ENCODE results near the gene HOXC5.

Gene HOXC5

DNA sequence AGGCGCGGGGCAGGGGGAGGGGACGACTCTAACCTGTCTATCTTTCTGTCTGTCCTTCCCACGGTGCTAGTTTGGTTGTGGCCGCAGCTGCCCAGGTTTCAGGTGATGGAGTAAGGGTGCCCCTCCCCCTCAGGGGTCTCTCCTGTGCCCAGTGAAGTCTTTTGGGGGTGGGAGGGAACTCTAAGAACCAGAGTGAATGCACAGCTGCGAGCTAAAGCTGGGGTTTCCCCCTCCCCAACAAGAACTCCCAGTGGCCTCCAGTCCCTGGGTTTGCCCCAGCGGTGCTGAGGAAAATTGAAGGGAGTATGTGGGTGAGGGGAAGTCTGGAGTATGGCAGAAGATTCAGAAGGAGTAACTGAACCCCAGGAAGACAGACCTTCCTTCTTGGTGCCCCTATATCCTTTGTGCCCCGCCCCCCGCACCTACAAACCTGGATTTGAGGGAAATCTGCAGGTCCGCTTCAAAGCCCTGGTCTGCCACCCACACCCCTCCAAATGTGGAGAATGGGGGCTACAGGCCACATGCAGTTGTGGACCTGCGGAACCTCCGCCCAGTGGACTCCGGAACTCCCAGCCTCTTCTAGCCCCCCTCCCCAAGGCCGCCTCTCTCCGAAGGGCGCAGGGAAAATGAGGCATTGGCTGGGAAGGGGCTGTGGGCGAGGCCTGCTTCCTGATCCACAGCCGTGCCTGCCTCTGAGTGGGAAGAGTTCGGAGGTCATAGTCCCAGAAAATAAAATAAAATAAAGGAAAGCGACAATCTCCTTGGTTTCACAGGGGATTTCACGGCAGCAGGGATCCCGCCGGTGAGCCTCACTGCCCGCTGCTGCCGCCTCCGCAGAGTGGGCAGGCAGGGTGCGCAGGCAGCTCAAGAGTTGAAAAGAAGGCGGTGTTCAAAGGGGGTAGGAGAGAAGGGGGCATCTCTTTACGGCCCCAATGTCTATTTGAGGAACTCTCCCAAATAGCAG is 36.3 kb upstream of the HOXC5 start:
- DNase-seq: peak; percentile 52

DNA sequence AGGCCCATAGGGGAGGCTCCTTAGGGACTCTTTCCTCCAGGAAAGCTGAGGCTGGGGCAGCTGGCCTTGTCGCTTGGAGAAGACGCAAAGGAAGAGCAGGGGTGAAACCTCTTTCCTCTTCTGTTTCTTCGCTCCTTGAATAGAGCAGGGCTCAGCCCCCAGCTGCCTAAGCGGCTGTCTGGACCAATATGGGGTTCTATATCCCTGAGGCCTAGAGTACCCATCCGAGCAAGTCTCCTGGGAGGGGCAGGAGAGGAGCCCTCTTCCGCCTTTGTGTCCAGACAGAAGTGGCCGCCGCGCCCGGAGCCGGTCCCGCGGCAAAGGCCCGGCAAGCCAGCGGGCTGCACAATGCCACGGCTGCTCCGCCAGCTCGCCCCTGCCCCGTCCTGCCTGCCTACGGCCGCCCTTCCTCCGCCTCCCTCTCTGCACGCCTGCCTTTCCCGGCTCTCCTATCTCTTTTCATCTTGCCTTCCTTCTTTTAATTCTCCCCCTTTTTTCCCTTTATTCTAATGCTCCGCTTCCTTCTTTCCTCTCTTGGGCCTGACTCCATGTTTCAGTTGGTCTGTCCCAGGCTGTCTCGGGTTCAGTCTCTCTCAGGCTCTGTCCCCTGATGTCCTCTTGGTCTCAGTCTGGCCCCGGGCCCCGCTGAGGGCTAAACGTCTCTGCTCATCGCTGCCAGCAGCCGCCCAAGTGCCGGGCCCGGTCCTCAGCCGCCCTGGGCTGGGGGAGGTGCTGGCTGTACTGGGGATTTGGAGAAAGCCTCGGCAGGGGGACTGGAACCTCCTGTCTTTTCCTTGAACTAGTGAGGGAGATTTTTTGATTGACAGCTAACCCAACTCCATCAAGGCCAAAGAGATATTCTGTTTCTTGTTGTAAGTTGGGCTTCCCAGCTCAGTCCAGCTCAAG is 35.4 kb upstream of the HOXC5 start:
- no peak for DNase-seq

DNA sequence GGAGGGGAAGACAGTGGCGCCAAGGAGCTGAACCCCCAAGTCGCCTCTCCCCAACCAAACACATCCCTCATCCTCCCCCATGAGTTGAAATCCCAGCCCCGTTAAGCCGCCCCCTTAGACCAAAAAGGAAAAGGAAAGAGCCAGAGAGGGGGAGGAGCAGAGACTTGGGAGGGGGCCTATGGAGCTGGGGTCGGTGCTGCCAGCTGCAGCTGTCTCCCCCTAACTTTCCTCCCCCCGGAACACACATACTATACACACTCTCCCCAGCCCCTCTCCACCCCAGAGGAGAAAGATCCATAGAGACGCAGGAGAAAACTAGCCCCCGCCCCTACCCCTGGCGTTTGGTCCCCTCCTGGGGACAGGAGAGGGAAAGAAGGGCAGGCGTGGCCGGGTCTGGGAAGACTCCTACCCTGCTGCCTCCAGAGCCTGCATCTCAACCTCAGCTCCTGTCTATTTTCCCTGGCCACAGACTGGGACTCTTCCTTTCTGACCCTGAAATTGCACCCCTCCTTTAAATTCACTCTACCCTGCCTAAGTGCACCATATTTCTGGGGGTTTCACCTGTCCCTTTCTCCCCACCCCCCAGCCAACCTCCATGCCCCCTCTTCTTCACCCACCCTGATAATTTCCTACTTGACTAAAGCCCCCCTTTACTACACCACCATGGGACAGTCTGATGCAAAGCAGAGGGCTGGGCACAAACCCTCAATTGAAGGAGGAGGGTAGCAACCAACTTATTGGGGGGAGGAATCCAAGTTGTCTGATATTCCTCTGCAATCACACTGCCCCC is 34.5 kb upstream of the HOXC5 start:
- DNase-seq: no peak

DNA sequence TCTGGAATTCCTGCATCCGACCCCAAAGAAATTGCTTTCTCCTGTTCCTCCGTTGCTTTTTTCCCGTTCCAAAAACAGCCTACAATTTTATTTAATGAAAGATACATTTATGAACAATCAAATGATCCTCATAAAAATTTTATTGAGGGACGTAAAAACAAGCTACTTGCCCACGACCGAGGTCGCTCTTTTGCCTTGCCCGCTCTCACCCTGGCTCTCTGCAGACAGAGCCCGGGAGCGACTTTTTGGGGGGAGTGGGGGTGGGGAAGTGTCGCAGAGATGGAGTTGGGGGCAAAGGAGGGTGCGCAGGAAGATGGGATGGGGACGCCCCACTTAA is 34.0 kb upstream of the HOXC5 start:
- DNase-seq: no peak

- DNase-seq: no peak
These were observed 33.2 kb upstream of the HOXC5 start for GRCh38 chr12:53999559-54000115.

DNA sequence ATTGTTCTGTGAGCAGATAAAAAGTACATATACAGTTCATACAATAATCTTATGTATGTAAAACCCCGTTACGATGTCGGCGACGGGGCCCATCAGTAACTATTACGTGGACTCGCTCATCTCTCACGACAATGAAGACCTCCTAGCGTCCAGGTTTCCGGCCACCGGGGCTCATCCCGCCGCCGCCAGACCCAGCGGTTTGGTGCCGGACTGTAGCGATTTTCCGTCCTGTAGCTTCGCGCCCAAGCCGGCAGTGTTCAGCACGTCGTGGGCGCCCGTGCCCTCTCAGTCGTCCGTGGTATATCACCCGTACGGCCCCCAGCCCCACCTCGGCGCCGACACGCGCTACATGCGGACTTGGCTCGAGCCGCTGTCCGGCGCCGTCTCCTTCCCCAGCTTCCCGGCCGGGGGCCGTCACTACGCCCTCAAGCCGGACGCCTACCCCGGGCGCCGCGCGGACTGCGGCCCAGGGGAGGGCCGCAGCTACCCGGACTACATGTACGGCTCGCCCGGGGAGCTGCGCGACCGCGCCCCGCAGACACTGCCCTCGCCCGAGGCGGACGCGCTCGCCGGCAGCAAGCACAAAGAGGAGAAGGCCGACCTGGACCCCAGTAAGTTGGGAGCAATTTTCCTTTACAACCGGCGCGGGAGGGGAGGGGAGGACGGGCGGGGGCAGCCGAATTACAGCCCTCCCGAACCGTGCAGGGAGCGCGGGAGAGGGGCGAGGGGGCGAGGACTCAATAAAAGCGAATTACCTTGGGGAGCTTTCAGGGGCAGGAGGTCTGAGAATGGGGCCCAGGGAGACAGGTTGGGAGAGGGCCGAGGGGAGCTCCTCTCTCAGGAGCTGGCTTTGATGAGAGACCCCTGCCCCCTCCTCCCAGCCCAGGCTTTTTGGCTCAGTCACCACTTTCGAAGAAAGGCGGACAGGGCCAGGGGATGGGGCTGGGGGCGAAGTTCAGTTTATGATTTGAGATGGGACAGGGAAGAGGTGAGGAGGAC is 32.4 kb upstream of the HOXC5 start, which contains the start of gene HOXC9:
Gene HOXC9 (plus strand): TSS at position 46 of the 999 bp plus-strand sequence. CDS start 28 bp downstream, at position 74.
- no peak for DNase-seq

DNA sequence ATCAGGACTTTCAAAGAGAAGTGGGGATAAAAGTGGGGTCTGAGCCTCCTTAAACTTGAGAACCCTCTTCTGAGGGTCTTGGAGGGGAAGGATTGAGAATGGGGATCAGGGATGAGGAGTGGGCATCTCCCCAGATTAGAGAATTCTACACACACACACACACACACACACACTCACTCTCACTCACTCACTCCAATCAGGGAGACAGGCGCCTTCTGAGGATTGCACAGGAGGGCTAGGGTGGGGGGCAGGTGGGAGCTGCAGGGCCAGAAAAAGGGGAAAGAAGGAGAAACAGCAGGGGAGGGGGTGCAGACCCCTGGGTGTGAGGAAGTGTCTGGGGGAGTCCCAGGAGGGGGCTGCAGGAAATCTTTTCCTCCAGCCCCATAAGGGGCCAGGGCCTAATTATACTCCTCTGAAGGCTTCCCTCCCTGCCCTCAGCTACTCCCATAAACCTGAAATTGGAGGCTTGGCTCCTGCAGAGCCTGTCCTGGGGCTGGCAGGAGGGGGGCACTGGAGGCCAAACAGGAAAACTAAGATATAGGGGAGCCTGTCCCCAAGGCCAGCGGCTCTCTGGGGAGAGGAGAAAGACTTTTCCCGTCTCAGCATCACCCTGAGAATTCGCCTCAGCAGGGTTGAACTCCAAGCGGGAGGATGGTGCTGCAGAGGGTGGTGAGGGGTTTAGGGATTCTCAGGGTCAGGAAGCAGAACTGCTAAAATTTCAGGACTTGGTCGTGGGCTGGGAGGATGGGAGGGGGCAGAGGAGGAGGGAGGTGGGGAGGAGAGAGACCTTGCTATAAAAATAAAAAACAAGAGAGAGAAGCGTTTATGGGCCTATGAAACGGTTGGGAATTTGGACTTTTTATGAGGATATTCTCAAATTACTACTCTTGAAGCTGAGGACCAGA is 31.3 kb upstream of the HOXC5 start:
- DNase-seq: no peak

DNA sequence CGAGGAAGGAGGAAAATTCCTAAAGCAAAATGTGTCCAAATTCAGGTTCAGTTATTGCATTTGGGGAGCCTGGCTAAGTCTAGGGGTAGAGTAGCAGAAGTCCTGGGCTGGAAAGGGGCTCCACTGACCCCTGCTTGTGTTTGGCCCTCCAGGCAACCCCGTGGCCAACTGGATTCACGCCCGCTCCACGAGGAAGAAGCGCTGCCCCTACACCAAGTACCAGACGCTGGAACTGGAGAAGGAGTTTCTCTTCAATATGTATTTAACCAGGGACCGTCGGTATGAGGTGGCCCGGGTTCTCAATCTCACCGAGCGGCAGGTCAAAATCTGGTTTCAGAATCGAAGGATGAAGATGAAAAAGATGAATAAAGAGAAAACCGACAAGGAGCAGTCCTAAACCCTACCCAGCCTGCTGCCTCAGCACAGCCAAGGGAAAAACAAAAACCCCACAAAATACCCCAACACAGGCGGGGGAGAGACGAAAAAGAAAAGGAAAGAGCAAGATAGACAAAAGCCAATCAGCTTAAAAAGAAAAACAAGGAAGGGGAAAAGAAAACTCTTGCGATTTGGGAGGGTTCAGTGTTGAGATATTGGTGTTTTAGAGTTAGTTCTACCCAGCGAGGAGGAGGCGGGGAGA is 30.5 kb upstream of the HOXC5 start:
- DNase-seq: no peak

DNA sequence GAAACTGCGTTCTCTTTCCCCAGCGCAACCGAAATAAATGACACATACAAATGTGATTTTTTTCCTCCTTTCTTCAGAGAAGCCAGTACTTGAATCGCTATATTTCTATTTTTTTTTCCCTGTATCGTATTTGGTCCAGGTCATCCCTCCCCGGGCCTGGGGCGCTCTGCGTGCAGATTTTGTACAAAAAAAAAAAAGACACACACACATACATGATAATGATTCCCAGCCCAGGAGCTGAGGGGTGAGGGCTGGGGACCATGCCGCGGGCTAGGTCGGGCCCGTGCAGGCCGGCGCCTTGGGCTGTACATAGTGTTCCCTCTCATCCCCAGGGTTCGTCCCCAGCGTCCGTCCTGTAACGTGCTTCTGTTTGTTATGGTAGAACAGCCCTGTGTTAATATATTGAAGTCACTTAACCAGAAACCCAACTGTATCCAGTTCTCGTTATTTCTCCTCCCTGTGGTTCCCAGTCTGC is 29.9 kb upstream of the HOXC5 start:
- no peak for DNase-seq

DNA sequence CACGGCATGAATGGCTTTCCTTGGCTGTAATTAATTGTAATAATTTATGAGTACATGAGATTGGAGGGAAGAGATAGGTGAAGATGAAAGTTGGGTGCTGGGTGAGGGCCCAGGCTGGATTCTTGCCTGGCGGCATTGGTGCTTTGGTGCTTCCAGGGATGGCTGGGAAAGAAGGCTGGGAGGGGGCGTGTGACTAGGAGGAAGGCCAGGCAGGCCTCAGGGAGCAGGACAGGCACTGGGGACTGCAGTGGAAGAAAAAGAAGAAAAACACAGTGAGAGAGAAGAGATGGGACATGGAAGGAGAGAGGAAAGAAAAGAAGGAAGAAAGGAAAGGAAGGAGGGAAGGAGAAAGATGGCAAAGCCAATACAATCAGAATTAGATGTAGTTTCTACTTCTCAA is 29.2 kb upstream of the HOXC5 start:
- no peak for DNase-seq

DNA sequence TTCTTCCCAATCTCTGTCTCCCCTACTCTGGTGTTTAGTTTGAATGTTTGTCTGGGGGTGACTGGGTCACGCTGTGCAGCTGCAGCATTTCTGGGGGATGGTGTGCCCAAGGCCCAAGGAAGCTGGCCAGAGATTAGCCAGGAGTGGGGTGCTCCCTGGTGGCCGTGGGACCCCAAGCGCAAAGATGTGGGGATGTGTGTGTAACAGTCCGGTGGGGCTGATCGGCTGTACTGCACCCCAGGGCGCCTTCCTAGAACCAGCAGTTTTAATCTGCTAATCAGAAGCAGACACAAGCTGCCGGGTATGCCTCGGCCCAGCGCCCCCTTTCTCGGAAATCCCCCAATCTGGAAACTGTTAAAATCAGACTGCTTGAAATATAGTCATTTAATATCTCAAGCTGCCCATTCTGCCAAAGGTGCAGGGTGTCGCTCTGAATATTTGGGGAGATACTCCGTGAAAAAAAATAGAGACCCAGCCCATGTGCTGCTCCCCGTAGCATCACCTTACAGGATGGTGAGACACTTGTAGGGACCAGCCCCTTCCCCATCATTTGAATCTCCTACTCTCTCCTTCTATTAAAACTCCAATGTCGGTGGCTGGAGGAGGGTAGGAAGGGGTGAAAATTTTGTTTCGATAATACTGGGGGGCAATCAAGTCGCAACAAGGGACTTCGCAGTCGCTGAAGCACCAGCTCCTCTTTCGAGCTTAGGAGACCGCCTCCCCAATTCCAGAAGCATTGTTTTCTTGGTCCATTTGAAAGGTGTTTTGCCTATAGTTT is 28.6 kb upstream of the HOXC5 start:
- no peak for DNase-seq

GRCh38 chr12:54004841-54005530 is 27.9 kb upstream of the HOXC5 start:
- DNase-seq: no peak

DNA sequence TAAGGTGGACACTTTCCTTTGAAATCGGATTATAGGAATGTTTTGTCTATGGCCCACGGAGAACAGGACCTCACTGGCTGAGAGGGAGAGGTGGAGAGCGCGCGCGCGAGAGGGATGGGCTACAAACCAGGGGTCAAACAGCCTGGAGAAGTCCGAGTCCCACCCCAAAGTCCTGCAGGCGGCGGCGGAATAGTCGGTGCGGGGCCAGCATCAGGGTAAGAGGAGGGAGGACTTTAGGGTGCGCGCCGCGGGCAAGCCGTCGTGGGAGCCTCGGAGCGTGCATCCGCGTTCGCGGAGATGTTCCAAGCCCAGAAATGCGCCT is 27.4 kb upstream of the HOXC5 start:
- DNase-seq: no peak

GRCh38 chr12:54005853-54006558 is 26.8 kb upstream of the HOXC5 start:
- DNase-seq: peak; percentile 89

DNA sequence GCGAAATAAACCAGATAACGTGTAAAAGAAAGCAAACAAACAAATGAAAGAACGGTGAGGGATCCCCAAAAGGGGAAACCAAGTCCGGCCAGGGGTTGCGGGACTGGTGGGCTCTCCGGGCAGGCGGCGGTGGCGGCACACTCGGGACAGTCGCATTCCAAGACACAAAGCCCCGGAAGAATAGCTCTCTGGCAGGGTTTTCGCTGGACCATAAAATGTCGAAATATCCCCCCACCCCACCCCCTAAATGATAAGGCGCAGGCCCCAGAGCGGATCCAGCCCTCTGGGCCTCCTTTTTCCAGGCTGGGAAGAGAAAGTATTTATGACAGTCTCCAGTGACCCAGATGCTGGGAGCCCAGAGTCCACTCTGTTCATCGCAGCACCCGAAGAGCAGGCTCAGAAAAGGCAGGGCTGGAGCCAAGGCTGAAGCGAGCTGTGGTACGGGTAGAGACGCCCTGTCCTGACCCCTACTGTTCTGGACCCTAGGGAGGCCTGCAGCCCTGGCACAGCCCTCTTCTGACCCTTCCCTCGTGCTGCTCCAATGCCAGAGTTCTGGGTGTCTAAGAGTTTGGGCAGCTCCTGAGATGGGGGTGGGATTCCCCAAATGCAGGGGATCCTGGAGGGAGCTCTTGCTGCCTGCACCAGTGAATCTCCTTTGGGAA is 26.2 kb upstream of the HOXC5 start:
- no peak for DNase-seq

DNA sequence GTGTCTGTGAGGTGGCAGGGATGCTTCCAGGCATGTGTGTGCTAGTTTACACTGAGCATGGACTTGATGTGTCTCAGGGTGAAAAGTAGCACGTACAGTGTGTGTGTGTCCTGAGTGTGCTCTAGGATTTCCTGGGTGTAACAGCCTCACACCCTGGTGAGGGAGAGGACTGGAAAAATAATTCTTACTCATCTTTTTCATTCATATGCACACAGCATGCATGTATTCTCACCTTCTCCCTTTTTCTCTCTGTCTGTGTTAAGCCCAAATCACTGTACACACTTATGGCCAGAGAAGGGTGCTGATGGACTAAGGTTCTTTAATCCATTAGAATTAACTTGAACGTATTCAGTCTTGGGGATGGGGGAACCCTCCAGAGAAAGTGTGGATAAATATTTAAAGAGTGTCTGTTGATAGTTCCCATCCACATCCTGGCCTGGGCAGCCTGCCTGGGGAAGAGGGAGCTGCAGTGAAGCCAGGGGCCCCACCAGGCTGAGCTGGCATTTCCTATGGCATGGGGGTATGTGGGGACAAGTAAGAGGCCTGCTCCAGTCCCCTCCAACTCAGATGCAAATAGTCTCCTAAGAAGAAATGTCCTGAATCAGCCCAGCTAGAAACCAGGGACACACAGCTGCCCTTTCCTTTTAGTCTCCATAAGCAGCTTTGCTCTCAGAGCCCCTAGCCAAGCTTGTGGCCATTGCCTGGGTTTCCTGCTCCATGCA is 25.2 kb upstream of the HOXC5 start:
- no peak for DNase-seq

- no peak for DNase-seq
These were observed 24.6 kb upstream of the HOXC5 start for GRCh38 chr12:54008260-54008552.

Measured in OCI-M1 (cell line).